Measurements from ENCODE around the gene SFXN3.

GRCh38 chr10:101031796-101032636 lies 982 bp downstream of the SFXN3 start:
- TF ChIP-seq CTCF (IDR thresholded peaks at IDR 0.05; ENCODE audit: low read depth, low read length) (no peak), POLR2A (IDR thresholded peaks at IDR 0.05; ENCODE audit: extremely low read depth, insufficient read length) (peak; percentile 50), MAX (IDR thresholded peaks at IDR 0.05; ENCODE audit: low read depth, low read length) (no peak)
